MCF 10A (cell line): ENCODE data around the gene MTA3. TPM values are rescaled to one million over a fixed set of nuclear protein-coding genes. Genes with fewer than 3 reads are reported as not detected.

Experiments
- BruUV-seq: library from RNA; stranded (reverse); fragments of 400-500 nt; replicated peaks from 2 replicates; lab custom pipeline; 2021; lab: Mats Ljungman, UMichigan
- CTCF ChIA-PET: fragments of 300-600 bp; sonication (Branson Sonifier 250); formaldehyde crosslinking; extraction: SDS; loops from one replicate; lab custom pipeline; 2021; ENCODE audit warnings: antibody characterized with exemption, inconsistent platforms; lab: Yijun Ruan, JAX
- POLR2A ChIA-PET: fragments of 300-600, 350-650 bp; sonication (Branson Sonifier 250); formaldehyde crosslinking; extraction: SDS; loops from one replicate; lab custom pipeline; 2020; ENCODE audit warnings: antibody characterized with exemption, inconsistent platforms; lab: Yijun Ruan, JAX
- DNase-seq: peaks from one replicate; pipeline ENCODE4 v3.0.0-alpha.2; 2018; ENCODE audit not compliant: unreplicated experiment
- H3K27ac Mint-ChIP-seq: one replicate; pipeline ENCODE4 v1.8.0; 2022; ENCODE audit warnings: mild to moderate bottlenecking, low read depth, mixed read lengths; ENCODE audit not compliant: unreplicated experiment
- H3K27me3 Mint-ChIP-seq: one replicate; pipeline ENCODE4 v1.8.0; 2022; ENCODE audit warnings: mixed read lengths; ENCODE audit not compliant: insufficient read depth, unreplicated experiment
- H3K36me3 Mint-ChIP-seq: one replicate; pipeline ENCODE4 v1.8.0; 2022; ENCODE audit warnings: mild to moderate bottlenecking, moderate library complexity, mixed read lengths; ENCODE audit not compliant: insufficient read depth, unreplicated experiment
- H3K4me1 Mint-ChIP-seq: one replicate; pipeline ENCODE4 v1.8.0; 2022; ENCODE audit warnings: mixed read lengths; ENCODE audit not compliant: insufficient read depth, unreplicated experiment
- H3K4me3 Mint-ChIP-seq: one replicate; pipeline ENCODE4 v1.8.0; 2022; ENCODE audit warnings: mild to moderate bottlenecking, moderate library complexity, mixed read lengths; ENCODE audit not compliant: unreplicated experiment
- H3K9me3 Mint-ChIP-seq: one replicate; pipeline ENCODE4 v1.8.0; 2022; ENCODE audit warnings: mixed read lengths; ENCODE audit not compliant: unreplicated experiment
- CTCF ChIP-seq: fragments of 200-600 bp; IDR thresholded peaks from one replicate; pipeline ENCODE4 v1.8.0; 2022; ENCODE audit warnings: antibody characterized with exemption, mild to moderate bottlenecking; ENCODE audit not compliant: unreplicated experiment
- intact Hi-C: fragments of 100-400 bp; cut with micrococcal nuclease; formaldehyde crosslinking; loops from 2 replicates; pipeline ENCODE4 v1.14.1; 2022
- total RNA-seq: library from RNA; stranded (reverse); gene quantifications from 2 replicates; pipeline ENCODE4 v1.2.3, GENCODE V29; 2022

The MTA3 gene
- total RNA-seq, 1 experiment from 2014 or later, result 41.4 TPM

- ChIA-PET POLR2A (no interaction called here), CTCF (no interaction called here)
- H3K9me3 Mint-ChIP-seq, result no peaks in the 10 kb centered on the region
- DNase-seq, result no peak
- no peaks in the 10 kb centered on the region for H3K4me1 Mint-ChIP-seq
- peaks cover 35% of the 10 kb centered on the region for H3K36me3 Mint-ChIP-seq
- H3K27me3 Mint-ChIP-seq, result no peaks in the 10 kb centered on the region
- no peak for TF ChIP-seq CTCF
- H3K4me3 Mint-ChIP-seq, result no peak overlapping the region
- BruUV-seq, result no TSS peak
- H3K27ac Mint-ChIP-seq, result no peak overlapping the region
- intact Hi-C loops, result no loop called here
These were observed 38.7 kb downstream of the MTA3 start for GRCh38 chr2:42607101-42607637.

GRCh38 chr2:42613281-42614064 lies 45.0 kb downstream of the MTA3 start:
- ChIA-PET POLR2A (no interaction called here), CTCF (interaction anchor here (0.6 to 1.1 kb wide), 3 partner anchors 11 to 54 kb away, joined by 3 to 4 read pairs (median 3); no protein-coding TSS in a partner anchor)
- Mint-ChIP-seq H3K4me3 (no peak overlapping the region), H3K36me3 (peaks cover 65% of the 10 kb centered on the region), H3K9me3 (no peaks in the 10 kb centered on the region), H3K27me3 (no peaks in the 10 kb centered on the region), H3K4me1 (peaks cover 5% of the 10 kb centered on the region), H3K27ac (no peak overlapping the region)
- no peak for TF ChIP-seq CTCF
- no peak for DNase-seq
- intact Hi-C loops, result no loop called here
- no TSS peak for BruUV-seq

- no TSS peak for BruUV-seq
- H3K36me3 Mint-ChIP-seq, result peaks cover 58% of the 10 kb centered on the region
- H3K27me3 Mint-ChIP-seq, result no peaks in the 10 kb centered on the region
- POLR2A ChIA-PET, result no interaction called here
- DNase-seq, result peak; percentile 58
- intact Hi-C loops, result no loop called here
- H3K9me3 Mint-ChIP-seq, result no peaks in the 10 kb centered on the region
- TF ChIP-seq CTCF, result no peak
- no peak overlapping the region for H3K27ac Mint-ChIP-seq
- H3K4me1 Mint-ChIP-seq, result peaks cover 12% of the 10 kb centered on the region
- H3K4me3 Mint-ChIP-seq, result no peak overlapping the region
- CTCF ChIA-PET, result interaction anchor here (0.6 kb wide), 2 partner anchors 54 to 1117 kb away, joined by 4 to 6 read pairs; no protein-coding TSS in a partner anchor
These were observed 46.4 kb downstream of the MTA3 start for GRCh38 chr2:42614838-42615237.

- H3K4me3 Mint-ChIP-seq, result no peak overlapping the region
- POLR2A ChIA-PET, result interaction anchor here (0.7 kb wide), 1 partner anchor 101 kb away, joined by 4 read pairs; no protein-coding TSS in a partner anchor
These were observed 49.7 kb downstream of the MTA3 start for GRCh38 chr2:42618116-42618515.

More at GRCh38 chr2:42618116-42618515, 49.7 kb downstream of the MTA3 start:
- Mint-ChIP-seq H3K36me3 (peaks cover 41% of the 10 kb centered on the region), H3K9me3 (no peaks in the 10 kb centered on the region), H3K27ac (no peak overlapping the region), H3K4me1 (peaks cover 12% of the 10 kb centered on the region), H3K27me3 (no peaks in the 10 kb centered on the region)
- no peak for DNase-seq
- CTCF ChIA-PET, result no interaction called here
- BruUV-seq, result no TSS peak
- TF ChIP-seq CTCF, result no peak
- intact Hi-C loops, result no loop called here
